ENCODE measurements around the gene RASSF3. TPM values are rescaled to one million over a fixed set of nuclear protein-coding genes. Genes with fewer than 3 reads are reported as not detected.
"Not testable (repeated sequence)": the region's sequence is repeated elsewhere in the genome, so short reads cannot be mapped to it uniquely, and the experiment has no call there.

Gene RASSF3
- total and polyA plus RNA-seq, 9 donors: 18.2 to 64.5 (median 33.3) TPM

DNA sequence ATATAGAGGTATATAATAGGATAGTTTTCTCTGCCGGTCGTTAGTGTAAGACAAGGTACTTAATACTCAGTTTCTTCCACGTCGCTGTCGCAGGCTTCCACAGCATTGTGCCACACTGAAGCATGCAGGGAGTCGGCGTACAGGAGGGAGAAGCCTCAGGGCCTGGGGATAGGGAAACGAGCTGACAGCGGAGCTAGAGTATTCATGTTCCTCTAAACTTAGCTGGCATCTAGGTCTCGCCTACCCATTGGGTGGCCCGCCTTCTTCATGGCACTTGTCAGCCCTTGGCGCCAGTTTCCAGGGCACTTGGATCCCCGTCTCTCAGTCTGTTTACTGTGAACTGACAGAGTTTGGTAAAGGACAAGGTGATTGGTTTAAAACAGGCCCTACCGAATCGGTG lies 75.3 kb downstream of the RASSF3 start:
- no peaks in the 10 kb centered on the region for H3K27me3 ChIP-seq
- intact Hi-C loops (cut with DNase I): loop anchor here in 2 of 4 donors (5.0 to 10.0 kb wide), 2 partner anchors 71 to 73 kb away; partner anchors contain the start of gene RASSF3 (in 2 of the 2)
- no peak overlapping the region for H3K4me3 ChIP-seq
- WGBS, 3 donors: 94 to 95% (median 94%) methylated on average over 15 of the region's 15 CpGs
- no peak for TF ChIP-seq POLR2A (IDR thresholded peaks at IDR 0.05)
- no peak for TF ChIP-seq EP300 (IDR thresholded peaks at IDR 0.05)
- TF ChIP-seq, protein P1, sequence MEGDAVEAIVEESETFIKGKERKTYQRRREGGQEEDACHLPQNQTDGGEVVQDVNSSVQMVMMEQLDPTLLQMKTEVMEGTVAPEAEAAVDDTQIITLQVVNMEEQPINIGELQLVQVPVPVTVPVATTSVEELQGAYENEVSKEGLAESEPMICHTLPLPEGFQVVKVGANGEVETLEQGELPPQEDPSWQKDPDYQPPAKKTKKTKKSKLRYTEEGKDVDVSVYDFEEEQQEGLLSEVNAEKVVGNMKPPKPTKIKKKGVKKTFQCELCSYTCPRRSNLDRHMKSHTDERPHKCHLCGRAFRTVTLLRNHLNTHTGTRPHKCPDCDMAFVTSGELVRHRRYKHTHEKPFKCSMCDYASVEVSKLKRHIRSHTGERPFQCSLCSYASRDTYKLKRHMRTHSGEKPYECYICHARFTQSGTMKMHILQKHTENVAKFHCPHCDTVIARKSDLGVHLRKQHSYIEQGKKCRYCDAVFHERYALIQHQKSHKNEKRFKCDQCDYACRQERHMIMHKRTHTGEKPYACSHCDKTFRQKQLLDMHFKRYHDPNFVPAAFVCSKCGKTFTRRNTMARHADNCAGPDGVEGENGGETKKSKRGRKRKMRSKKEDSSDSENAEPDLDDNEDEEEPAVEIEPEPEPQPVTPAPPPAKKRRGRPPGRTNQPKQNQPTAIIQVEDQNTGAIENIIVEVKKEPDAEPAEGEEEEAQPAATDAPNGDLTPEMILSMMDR (IDR thresholded peaks at IDR 0.05): no peak
- DNase-seq: no peak
- H3K36me3 ChIP-seq: no peaks in the 10 kb centered on the region
- H3K4me1 ChIP-seq (ENCODE audit: insufficient read depth): peaks cover 12% of the 10 kb centered on the region
- H3K27ac ChIP-seq: no peak overlapping the region
- H3K9me3 ChIP-seq: no peaks in the 10 kb centered on the region

DNA sequence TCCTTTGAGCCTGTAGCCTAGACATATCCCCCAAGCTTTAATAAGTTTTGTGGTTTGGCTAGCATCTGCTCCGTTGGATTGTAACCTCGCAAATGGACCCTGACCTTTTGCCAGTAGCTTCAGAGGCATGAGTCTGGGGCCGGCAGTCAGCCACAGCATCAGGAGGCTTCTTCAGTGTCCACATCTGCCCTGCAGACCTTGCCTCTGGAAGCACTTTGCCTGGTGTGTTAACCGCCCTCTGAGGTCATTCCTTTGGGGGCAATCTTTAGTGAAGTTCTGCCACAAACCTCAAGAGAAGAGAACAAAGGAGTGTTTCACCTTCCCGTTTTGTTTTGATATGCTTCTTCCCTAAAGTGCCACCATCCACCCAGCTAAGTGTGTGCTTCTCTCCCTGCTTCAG lies 77.5 kb downstream of the RASSF3 start:
- Histone ChIP-seq H3K9me3 (no peaks in the 10 kb centered on the region), H3K27me3 (no peaks in the 10 kb centered on the region), H3K4me3 (no peak overlapping the region), H3K36me3 (no peaks in the 10 kb centered on the region), H3K4me1 (ENCODE audit: insufficient read depth) (peaks cover 5% of the 10 kb centered on the region), H3K27ac (peak overlapping the region in 1 of 2 donors; percentile 27)
- intact Hi-C loops (cut with DNase I): loop anchor here in 2 of 4 donors (5.0 to 10.0 kb wide), 2 partner anchors 73 to 76 kb away; partner anchors contain the start of gene RASSF3 (in 2 of the 2)
- DNase-seq: no peak
- TF ChIP-seq POLR2A (IDR thresholded peaks at IDR 0.05) (no peak), EP300 (IDR thresholded peaks at IDR 0.05) (no peak)
- TF ChIP-seq, protein P1 (IDR thresholded peaks at IDR 0.05): no peak
- WGBS, 3 donors: 23 to 34% (median 26%) methylated on average over 5 of the region's 5 CpGs

DNA sequence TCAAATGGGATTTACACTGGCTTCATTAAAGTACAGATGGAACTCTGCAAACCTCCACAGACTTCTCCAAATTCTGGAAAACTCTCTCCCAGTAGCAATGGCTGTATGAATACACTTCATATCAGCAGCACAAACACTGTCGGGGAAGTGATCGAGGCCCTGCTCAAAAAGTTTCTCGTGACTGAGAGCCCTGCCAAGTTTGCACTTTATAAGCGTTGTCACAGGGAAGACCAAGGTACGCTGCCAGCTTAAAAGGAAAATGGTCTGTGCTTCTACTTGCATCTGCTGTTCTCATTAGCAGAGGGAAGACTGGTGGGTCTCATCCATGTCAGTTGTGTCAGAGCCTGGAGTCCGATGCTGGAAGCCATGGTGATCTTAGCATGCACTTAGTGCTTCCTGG lies 77.9 kb downstream of the RASSF3 start:
- intact Hi-C loops (cut with DNase I): loop anchor here in 2 of 4 donors (5.0 to 10.0 kb wide), 2 partner anchors 73 to 76 kb away; partner anchors contain the start of gene RASSF3 (in 2 of the 2)
- H3K27ac ChIP-seq: peak overlapping the region in 1 of 2 donors; percentile 27
- 72 to 79% (median 73%) methylated on average over 6 of the region's 6 CpGs for WGBS, 3 donors

DNA sequence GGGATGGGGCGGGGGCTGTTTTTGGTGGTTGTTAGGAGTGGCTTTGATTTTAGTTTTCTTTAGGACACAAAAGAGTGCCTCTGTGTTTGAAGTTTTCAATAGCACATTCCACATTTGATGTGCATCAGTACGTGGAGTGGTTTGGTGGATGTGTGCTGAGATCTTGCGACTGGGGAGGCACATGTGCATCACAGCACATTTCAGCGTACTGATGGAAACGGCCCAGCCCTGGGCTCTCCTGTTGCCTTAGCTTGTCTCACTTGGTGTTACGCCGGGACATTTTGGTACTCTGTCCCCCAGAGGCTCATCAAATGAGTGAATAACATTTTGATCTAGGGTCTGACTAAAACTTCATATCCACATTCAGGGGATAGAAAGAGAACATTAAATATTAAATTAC lies 78.4 kb downstream of the RASSF3 start:
- H3K4me3 ChIP-seq: no peak overlapping the region
- no peaks in the 10 kb centered on the region for H3K9me3 ChIP-seq
- no peaks in the 10 kb centered on the region for H3K36me3 ChIP-seq
- peaks cover 4% of the 10 kb centered on the region for H3K4me1 ChIP-seq (ENCODE audit: insufficient read depth)
- no peaks in the 10 kb centered on the region for H3K27me3 ChIP-seq
- DNase-seq: no peak
- TF ChIP-seq EP300 (IDR thresholded peaks at IDR 0.05) (no peak), POLR2A (IDR thresholded peaks at IDR 0.05) (no peak)
- TF ChIP-seq, protein P1 (IDR thresholded peaks at IDR 0.05): no peak
- intact Hi-C loops (cut with DNase I): loop anchor here in 2 of 4 donors (5.0 to 10.0 kb wide), 2 partner anchors 74 to 76 kb away; partner anchors contain the start of gene RASSF3 (in 2 of the 2)
- 76 to 92% (median 90%) methylated on average over 7 of the region's 7 CpGs for WGBS, 3 donors
- H3K27ac ChIP-seq: no peak overlapping the region

More for the DNA sequence above, 77.9 kb downstream of the RASSF3 start:
- TF ChIP-seq EP300 (IDR thresholded peaks at IDR 0.05): no peak
- TF ChIP-seq, protein P1 (IDR thresholded peaks at IDR 0.05): no peak
- TF ChIP-seq POLR2A (IDR thresholded peaks at IDR 0.05): no peak
- Histone ChIP-seq H3K9me3 (no peaks in the 10 kb centered on the region), H3K4me3 (no peak overlapping the region), H3K4me1 (ENCODE audit: insufficient read depth) (peaks cover 4% of the 10 kb centered on the region), H3K27me3 (no peaks in the 10 kb centered on the region), H3K36me3 (no peaks in the 10 kb centered on the region)
- DNase-seq: no peak

DNA sequence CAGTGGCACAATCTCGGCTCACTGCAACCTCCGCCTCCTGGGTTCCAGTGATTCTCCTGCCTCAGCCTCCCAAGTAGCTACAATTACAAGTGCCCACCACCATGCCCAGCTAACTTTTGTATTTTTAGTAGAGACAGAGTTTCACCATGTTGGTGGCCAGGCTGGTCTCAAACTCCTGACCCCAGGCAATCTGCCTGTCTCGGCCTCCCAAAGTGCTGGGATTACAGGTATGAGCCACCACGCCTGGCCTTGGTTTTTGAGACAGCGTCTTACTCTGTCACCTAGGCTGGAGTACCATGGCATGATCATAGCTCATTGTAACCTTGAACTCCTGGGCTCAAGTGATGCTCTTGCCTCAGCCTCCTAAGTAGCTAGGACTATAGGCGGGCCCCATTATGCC lies 79.9 kb downstream of the RASSF3 start:
- H3K27me3 ChIP-seq; H3K27ac ChIP-seq; H3K36me3 ChIP-seq; H3K9me3 ChIP-seq; intact Hi-C loops (cut with DNase I); DNase-seq; H3K4me1 ChIP-seq (ENCODE audit: insufficient read depth); H3K4me3 ChIP-seq: not testable (repeated sequence)
- 95 to 98% (median 97%) methylated on average over 6 of the region's 6 CpGs for WGBS, 3 donors
